PFSK-1 (cell line): ENCODE data around the gene IGHMBP2.

ENCODE experiments used
- FOXP2 ChIP-seq: optimal IDR thresholded peaks from 2 replicates; pipeline ENCODE3; 2011; ENCODE audit warnings: borderline replicate concordance, control low read depth, inconsistent platforms; ENCODE audit not compliant: insufficient read depth; ENCODE audit errors: extremely low read length, extremely low read depth
- POLR2AphosphoS5 ChIP-seq: IDR thresholded peaks from 2 replicates; pipeline ENCODE4 v1.6.1; 2012; ENCODE audit warnings: low read depth, mild to moderate bottlenecking, control low read depth, low read length, moderate library complexity
- REST ChIP-seq, 2 experiments: IDR thresholded peaks; 2 replicates each; pipeline versions ENCODE4 v1.6.1 to v1.8.0; 2011 to 2012; ENCODE audit warnings: low read depth in 2 of 2, low read length in 2 of 2, control low read depth in 1 of 2, inconsistent platforms in 1 of 2, mild to moderate bottlenecking in 1 of 2, moderate library complexity in 1 of 2; ENCODE audit not compliant: insufficient read depth in 1 of 2
- SIN3A ChIP-seq: IDR thresholded peaks from 2 replicates; pipeline ENCODE4 v1.6.1; 2012; ENCODE audit warnings: mild to moderate bottlenecking, low read length, moderate library complexity, borderline replicate concordance; ENCODE audit not compliant: insufficient read depth
- TAF1 ChIP-seq: IDR thresholded peaks from 2 replicates; pipeline ENCODE4 v1.6.1; 2012; ENCODE audit warnings: low read length, control low read depth, borderline replicate concordance; ENCODE audit not compliant: insufficient read depth

IGHMBP2 gene

GRCh38 chr11:68891351-68891948 lies 12.2 kb upstream of the IGHMBP2 start:
- TF ChIP-seq POLR2AphosphoS5 (no peak), SIN3A (no peak), FOXP2 (no peak), TAF1 (no peak), REST (IDR thresholded peaks at IDR 0.05; ENCODE audit: insufficient read depth in 1 of 2, low read depth in 2 of 2, low read length in 2 of 2) (no peak)

GRCh38 chr11:68892576-68892975 lies 11.1 kb upstream of the IGHMBP2 start:
- no peak for TF ChIP-seq TAF1
- TF ChIP-seq FOXP2, result no peak
- no peak for TF ChIP-seq REST (IDR thresholded peaks at IDR 0.05; ENCODE audit: insufficient read depth in 1 of 2, low read depth in 2 of 2, low read length in 2 of 2)
- TF ChIP-seq SIN3A, result no peak
- TF ChIP-seq POLR2AphosphoS5, result no peak

- TF ChIP-seq FOXP2 (no peak), TAF1 (no peak), REST (IDR thresholded peaks at IDR 0.05; ENCODE audit: insufficient read depth in 1 of 2, low read depth in 2 of 2, low read length in 2 of 2) (no peak), SIN3A (no peak), POLR2AphosphoS5 (no peak)
These were observed 10.4 kb upstream of the IGHMBP2 start for GRCh38 chr11:68893282-68893681.

- TF ChIP-seq TAF1 (no peak), SIN3A (no peak), REST (IDR thresholded peaks at IDR 0.05; ENCODE audit: insufficient read depth in 1 of 2, low read depth in 2 of 2, low read length in 2 of 2) (no peak), POLR2AphosphoS5 (no peak)
These were observed 7.3 kb upstream of the IGHMBP2 start for GRCh38 chr11:68896171-68896959.
